ENCODE results near the gene SCRN2.

The SCRN2 gene

DNA sequence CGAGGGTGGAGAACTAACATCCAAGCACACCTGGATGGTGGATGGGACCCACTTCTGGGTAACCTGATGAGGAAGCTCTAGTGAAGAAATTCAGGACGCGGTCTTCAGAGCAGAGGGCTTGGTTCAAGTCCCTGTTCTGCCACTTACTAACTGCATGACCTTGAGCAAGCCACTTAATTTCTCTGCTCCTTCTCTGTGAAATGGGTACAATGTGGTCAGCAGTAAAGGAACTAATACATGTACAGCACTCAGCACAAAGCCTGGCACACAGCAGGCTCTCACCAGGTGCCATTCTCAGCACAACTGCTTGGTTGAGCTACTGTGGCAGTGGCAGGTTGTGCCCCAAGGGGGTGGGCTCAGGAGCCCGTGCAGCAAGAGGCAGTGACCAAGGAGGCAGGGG lies 17.6 kb downstream of the SCRN2 start:
- in situ Hi-C loops (cut with MboI; ENCODE audit: low sequenced_read_pairs): no loop called here

DNA sequence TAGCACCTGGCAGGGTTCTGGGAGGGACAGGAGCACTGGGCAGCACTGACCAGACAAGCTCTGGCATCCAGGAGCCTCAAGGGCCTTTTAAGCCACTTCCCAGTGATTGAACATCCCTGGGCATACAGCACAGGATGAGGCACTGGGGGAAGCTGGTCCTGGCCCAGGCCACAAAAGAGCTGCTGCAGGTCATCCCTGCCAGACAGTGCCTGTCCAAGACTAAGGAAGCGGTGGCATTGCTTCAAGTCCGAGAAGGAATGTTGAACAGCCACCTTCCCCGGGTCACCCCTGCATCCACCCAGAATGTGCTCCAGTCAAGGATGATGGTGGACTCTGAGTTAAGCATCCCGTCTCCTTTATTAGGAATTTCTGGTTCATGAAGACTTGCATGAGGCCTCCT lies 18.3 kb downstream of the SCRN2 start:
- in situ Hi-C loops (cut with MboI; ENCODE audit: low sequenced_read_pairs): no loop called here

DNA sequence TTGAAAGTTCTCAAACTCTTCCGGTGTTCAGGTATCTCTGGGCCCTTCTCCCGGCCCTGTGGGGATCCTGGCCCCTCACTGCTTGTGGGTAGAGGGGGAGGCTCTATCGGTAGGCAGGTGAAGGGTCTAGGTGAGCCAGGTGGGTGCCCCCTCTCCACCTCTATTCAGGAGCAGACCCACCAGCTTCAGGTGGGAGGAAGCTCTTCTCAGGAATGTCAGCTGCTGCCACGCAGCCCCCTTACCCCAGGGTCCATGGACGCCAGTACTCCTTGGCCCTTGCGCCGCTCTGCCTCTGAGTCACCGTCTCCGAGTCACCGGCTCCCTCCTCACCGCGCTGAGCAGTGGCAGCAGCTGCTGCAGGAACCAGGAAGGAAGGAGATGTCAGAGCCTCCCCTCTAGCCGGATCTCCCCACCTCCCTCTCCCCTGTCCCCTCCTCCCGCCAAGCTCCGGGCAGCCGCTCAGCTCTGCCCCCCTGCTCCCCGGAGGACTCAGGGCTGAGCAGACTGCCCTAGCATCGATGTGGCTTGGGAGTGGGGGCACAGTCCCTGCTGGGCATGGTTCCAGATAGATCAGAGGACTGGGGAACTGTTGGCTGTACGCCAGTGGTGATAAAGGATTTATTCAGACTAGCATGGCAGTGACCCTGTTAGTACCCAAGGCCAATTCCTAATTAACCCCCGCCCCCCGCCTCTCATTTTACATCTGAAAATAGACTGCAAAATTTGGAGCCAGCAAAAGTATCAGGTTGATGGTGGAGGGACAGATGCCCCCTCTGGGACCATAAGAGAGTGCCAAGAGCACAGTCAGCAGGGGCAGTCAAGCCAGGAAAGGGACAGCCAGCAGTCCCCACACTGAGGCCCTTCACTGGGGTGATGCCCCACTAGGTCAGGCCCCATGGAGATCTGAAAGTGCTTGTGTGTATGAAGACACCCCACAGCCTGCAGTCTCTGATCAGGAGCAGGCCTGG lies 19.4 kb downstream of the SCRN2 start, which contains the start of gene OSBPL7:
Gene OSBPL7 (minus strand): TSS at position 371 of the 968 bp plus-strand sequence. CDS start 1,516 bp downstream, outside the sequence.
- in situ Hi-C loops (cut with MboI; ENCODE audit: low sequenced_read_pairs): no loop called here

- in situ Hi-C loops (cut with MboI; ENCODE audit: low sequenced_read_pairs): no loop called here
These were observed 20.0 kb downstream of the SCRN2 start for GRCh38 chr17:47821031-47821423.

DNA sequence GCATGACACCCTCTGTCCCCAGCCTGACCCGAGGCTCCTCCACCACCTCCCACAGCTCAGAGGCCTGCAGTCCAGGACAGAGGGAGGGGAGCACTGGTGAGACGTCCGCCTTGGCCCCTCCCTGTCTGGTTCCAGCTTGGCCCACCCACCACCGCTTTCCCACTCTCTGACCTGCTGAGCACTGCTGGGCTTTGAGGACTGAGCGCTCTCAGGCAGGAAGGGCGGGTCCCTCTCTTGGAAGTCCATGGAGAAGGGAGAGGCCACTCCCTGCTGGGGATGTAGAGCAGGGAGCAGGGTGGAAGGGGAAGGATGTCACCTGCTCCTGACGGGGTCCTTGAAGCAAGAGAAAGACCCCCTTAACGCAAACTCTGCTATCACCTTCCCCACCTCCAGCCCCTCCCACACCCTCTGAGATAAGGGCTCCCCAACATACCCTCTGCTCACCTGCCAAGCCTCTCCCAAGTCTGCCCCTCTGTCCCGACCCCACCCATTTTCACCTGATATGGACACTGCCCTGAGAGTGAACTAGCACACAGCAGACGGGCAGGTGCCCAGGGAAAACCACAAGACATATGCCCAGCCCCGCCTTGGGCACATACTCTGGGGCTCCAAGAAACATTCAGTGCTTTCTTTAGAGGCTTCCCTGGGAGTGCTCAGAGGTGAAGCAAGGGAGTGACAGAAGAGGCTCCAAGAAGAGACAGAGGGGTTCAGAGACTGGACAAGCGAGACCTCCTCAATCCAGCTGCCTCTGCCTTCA lies 20.9 kb downstream of the SCRN2 start:
- in situ Hi-C loops (cut with MboI; ENCODE audit: low sequenced_read_pairs): no loop called here

DNA sequence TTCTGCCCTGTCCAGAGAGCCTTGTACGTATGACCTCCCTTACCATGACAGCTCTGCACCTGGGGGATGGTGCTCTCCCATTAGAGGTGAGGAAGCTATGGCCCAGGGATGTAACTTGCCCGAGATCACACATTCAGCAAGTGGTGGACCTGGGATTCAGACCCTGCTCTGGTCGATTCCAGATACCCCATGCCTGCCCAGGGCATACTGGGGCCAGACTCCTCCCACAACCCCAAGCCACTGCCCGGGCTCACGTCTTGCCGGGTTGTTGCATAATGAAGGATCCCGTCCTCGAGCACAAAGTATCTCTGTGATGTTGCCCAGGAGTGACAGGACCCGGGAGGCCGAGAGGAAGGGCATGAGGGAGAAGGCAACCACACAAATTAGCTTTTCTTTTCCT lies 21.6 kb downstream of the SCRN2 start:
- in situ Hi-C loops (cut with MboI; ENCODE audit: low sequenced_read_pairs): no loop called here

GRCh38 chr17:47818002-47818695 lies 22.9 kb downstream of the SCRN2 start:
- in situ Hi-C loops (cut with MboI; ENCODE audit: low sequenced_read_pairs): no loop called here

GRCh38 chr17:47816947-47817346 lies 24.1 kb downstream of the SCRN2 start:
- in situ Hi-C loops (cut with MboI; ENCODE audit: low sequenced_read_pairs): no loop called here

- in situ Hi-C loops (cut with MboI; ENCODE audit: low sequenced_read_pairs): no loop called here
These were observed 24.9 kb downstream of the SCRN2 start for GRCh38 chr17:47816111-47816735.

DNA sequence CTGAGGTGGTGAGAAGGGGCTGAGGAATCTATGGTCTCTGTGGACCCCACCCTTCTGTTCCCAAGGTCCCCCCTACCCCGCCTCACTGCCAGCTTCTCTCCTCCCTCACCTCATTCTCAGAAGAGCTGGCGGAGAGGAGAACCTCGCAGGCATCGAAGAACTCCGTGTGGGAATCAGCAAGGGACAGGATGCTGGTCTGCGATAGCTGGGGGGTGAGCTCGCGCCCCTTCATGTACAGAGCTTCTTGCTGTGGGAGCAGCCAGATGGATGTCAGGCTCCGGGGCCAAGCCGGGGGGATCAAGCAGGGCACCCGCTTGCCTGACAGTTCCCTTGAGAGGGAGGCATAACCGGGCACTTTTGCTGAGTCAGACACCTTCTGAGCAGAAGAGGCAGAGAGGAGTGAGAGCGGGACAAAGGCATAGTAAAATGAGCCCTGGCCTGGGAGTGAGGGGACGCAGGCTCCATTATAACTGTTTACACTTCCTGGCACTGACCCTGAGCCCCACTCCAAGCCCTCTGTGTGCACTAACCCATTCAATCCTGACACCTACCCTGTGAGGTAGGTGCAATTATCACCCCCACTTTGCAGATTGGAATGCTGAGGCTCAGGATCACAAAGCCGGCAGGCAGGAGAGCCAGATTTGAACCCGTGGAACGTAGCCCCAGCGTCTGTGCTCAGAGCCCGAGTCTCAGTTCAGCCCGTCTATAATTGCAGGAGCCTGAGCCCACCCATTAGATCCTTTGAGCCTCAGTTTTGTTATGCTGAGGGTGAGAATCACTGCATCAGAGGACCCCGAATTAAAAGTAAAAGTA lies 25.8 kb downstream of the SCRN2 start:
- in situ Hi-C loops (cut with MboI; ENCODE audit: low sequenced_read_pairs): no loop called here

DNA sequence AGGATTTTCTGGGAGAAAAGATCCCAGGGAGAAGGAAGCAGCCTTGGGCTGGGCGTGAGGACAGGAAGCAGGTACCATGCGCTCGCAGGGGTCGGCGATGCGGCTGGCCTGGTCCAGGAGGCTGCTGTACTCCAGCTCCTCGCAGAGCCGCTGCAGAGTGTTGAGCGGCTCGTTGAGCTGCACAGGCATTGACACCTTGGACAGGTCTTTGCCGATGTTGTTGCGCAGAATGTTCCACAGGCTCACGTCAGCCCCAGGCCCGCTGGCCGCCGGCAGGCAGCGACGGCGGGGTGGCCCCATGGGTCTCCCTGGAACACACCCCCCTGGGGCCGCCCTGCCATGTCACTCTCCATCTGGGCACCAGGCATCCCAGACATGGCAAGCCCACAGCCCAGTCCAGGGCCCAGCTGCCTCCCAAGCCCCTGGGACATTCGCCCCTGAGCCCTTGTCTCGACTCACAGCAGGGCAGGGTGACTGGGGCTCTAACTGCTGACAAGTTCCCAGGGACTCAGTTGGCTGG lies 27.5 kb downstream of the SCRN2 start:
- in situ Hi-C loops (cut with MboI; ENCODE audit: low sequenced_read_pairs): no loop called here

DNA sequence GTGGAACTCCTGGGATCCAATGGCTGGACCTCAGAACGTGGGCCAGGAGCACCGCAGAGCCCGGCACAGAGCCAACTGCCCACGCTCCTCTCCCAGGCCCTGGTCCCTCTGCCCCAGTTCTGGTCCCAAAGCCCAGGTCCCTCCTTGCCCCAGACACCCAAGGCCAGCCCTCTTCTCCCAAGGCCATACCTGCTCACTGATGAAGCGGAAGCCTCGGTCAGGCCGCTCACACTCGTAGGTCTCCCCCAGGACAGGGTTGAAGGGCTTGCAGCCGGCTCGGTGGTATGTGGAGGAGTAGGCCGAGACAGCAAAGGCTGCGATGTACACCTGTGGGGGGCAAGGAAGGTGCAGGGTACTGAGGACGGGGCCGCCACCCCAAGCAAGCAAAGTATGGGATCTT lies 28.0 kb downstream of the SCRN2 start:
- in situ Hi-C loops (cut with MboI; ENCODE audit: low sequenced_read_pairs): no loop called here

DNA sequence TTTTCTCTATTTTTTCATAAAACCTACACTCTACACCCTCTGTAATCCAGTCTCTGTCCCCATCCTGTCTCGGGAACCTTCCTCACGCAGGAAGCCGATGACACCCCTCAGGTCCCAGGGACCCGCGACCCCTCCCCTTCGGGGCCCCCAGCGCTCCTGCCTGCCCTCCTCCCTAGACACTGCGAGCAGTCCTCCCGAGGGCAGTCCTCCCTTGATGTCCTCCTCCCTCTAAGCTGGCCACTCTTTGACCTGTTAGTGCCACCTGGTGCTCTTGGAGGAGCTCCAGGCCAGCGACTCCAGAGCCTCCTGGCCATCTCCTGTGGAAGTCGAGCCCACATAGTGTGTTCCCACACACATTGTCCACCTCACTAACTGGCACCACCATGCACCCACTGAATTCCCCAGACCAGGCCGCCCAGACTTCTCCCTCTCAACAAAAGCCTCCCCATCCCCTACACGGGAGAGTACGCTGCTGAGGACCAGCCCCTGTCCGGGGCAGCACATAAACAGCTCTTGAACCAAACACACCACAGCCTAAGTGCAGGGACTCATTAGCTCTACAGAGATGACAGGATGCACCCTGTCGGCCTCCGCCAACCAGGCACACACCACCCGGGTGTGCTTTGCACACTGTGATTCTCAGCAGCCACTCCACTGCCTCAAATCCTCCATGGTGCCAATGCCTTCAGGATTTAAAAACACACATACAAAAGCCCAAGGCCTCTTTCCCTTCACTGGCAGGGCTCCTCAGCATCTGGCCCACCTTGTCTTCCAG lies 28.7 kb downstream of the SCRN2 start:
- in situ Hi-C loops (cut with MboI; ENCODE audit: low sequenced_read_pairs): no loop called here

- in situ Hi-C loops (cut with MboI; ENCODE audit: low sequenced_read_pairs): no loop called here
These were observed 29.4 kb downstream of the SCRN2 start for GRCh38 chr17:47811709-47812108.

- in situ Hi-C loops (cut with MboI; ENCODE audit: low sequenced_read_pairs): no loop called here
These were observed 30.0 kb downstream of the SCRN2 start for GRCh38 chr17:47810901-47811635.

DNA sequence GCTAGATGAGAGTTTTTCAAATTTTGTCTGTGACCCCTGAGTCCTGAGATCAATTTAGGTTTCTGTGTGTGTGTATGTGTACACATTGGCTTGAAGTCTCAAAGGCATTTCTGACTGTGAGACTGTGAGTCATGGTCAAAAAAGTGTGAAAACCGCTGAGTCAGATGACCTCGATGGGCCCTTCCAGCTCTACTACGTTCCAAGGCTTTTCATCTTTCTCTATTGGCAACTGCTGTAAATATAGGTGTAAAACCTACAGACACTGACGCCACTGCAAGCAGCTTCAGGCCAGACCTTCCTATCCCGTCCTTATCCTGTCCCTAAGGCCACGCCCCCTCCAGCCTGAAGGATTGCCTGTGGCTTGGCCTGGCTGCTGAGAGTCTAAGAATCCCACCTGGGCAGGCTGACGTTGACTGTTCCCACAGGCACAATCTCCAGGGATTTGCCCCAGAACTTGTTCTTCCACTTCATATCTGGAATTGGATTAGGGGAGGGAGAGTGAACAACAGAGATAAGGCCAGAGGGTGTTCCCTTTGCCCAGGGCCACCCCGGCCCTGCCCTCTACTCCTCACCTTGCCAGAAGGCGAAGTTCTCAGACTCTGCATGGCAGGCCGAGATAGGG lies 30.8 kb downstream of the SCRN2 start:
- in situ Hi-C loops (cut with MboI; ENCODE audit: low sequenced_read_pairs): no loop called here

DNA sequence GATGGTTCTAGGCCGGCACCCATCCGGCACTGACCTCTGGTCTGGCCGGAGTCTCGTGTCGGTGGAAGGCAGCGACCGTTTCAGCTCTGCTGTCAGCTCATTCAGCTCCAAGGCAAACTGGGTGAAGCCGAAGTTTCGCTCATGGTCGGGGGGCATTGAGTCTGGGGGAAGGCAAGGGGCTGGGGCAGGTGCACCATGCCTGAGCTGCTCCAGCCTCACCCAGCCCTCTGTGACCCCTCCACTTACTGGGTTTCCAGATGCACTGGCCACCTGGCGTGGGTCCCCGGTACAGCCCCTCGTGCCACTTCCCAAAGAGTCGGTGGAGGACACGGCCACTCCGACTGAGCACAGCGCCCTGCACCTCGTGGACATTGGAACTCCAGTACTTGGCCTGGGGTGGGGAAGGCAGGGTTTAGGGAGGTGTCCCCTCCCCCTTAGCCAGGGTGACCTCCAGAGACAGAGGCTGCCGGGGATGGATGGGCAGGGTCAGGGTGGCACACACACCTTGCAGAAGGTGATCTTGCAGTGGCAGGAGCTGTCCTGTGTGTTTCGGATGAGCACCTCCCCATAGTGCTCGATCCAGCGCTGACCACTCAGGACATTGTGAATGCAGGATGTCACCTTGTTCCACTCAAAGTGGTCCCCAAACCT lies 32.1 kb downstream of the SCRN2 start:
- in situ Hi-C loops (cut with MboI; ENCODE audit: low sequenced_read_pairs): no loop called here

All from HL-60/S4 (cell line).